Measurements from ENCODE around the gene ALG5. TPM values are rescaled to one million over a fixed set of nuclear protein-coding genes. Genes with fewer than 3 reads are reported as not detected.

The ALG5 gene
- 10 to 100 TPM; 17.0 to 26.2 TPM for polyA plus RNA-seq

- Histone ChIP-seq H3K9me3 (ENCODE audit: control insufficient read depth in 2 of 2, insufficient read depth in 1 of 2, low read depth in 1 of 2, low read length in 1 of 2) (no peaks in the 10 kb centered on the region), H3K4me3 (ENCODE audit: low read depth in 1 of 2, low read length in 2 of 2) (peak within 1 kb of the TSS; percentile 84 to 93), H3K36me3 (ENCODE audit: control insufficient read depth in 2 of 2, insufficient read depth in 2 of 2, low read length in 1 of 2) (peaks cover 0 to 4% of the 10 kb centered on the region in 2 donors), H3K27ac (ENCODE audit: low read depth in 2 of 2, low read length in 1 of 2) (peak within 1 kb of the TSS; percentile 100), H3K27me3 (ENCODE audit: control insufficient read depth in 1 of 2, insufficient read depth in 2 of 2, low read length in 2 of 2) (no peaks in the 10 kb centered on the region), H3K4me1 (ENCODE audit: control insufficient read depth in 2 of 2, insufficient read depth in 2 of 2, low read length in 1 of 2) (peaks cover 2% of the 10 kb centered on the region in 2 donors)
- 0% methylated on average over 33 to 52 of the region's 52 CpGs for WGBS, 2 donors
Measured at GRCh38 chr13:36999054-36999714, at the start of gene ALG5. Gene ALG5, minus strand, starts transcription at chr13:36999340. Its CDS starts 40 bp downstream, at chr13:36999300.

DNA sequence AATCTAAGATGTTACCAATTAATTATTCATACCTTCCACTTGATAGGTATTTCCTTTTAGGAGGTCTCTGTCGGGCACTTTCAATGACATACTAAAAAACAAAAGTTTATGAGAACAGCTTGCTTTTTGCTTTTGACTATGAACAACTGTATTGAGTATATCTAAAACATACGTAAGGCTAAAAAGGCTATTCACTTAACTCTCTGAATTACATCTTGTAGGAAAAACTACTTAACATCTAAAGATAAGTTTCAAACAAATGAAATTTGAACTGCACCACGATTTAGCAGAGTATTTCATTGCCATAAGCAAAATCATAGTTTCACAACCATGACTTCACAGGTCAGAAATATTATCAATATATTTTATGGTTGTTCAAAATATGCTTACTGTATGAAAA lies 48.7 kb upstream of the ALG5 start:
- Histone ChIP-seq H3K4me3 (ENCODE audit: low read depth in 1 of 2, low read length in 2 of 2) (no peak overlapping the region), H3K27ac (ENCODE audit: low read depth in 2 of 2, low read length in 1 of 2) (no peak overlapping the region), H3K9me3 (ENCODE audit: control insufficient read depth in 2 of 2, insufficient read depth in 1 of 2, low read depth in 1 of 2, low read length in 1 of 2) (no peaks in the 10 kb centered on the region), H3K4me1 (ENCODE audit: control insufficient read depth in 2 of 2, insufficient read depth in 2 of 2, low read length in 1 of 2) (no peaks in the 10 kb centered on the region), H3K27me3 (ENCODE audit: control insufficient read depth in 1 of 2, insufficient read depth in 2 of 2, low read length in 2 of 2) (no peaks in the 10 kb centered on the region), H3K36me3 (ENCODE audit: control insufficient read depth in 2 of 2, insufficient read depth in 2 of 2, low read length in 1 of 2) (peaks cover 4 to 5% of the 10 kb centered on the region in 2 donors)
- 89% methylated on average over 3 of the region's 3 CpGs for WGBS, 2 donors

DNA sequence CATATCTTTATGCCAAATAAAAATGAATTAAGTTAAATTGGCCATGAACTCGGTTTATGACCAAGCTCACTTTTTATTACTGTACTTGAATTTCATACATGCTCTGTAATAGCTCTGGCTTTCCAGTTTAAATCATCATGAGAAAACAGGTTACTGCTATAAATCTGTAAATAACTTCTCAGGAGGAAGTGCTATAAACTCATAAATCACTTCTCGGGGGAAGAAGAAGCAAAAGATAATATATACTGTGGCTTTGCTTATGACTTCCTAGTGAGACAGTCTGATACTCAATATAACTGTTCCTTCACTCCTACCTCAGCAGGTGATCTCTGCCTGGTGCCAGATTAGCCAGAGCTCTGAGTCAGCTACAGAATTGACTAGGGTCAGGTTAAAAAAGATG lies 47.9 kb upstream of the ALG5 start:
- Histone ChIP-seq H3K4me3 (ENCODE audit: low read depth in 1 of 2, low read length in 2 of 2) (no peak overlapping the region), H3K27ac (ENCODE audit: low read depth in 2 of 2, low read length in 1 of 2) (no peak overlapping the region), H3K9me3 (ENCODE audit: control insufficient read depth in 2 of 2, insufficient read depth in 1 of 2, low read depth in 1 of 2, low read length in 1 of 2) (no peaks in the 10 kb centered on the region), H3K27me3 (ENCODE audit: control insufficient read depth in 1 of 2, insufficient read depth in 2 of 2, low read length in 2 of 2) (no peaks in the 10 kb centered on the region), H3K36me3 (ENCODE audit: control insufficient read depth in 2 of 2, insufficient read depth in 2 of 2, low read length in 1 of 2) (peaks cover 4 to 10% of the 10 kb centered on the region in 2 donors), H3K4me1 (ENCODE audit: control insufficient read depth in 2 of 2, insufficient read depth in 2 of 2, low read length in 1 of 2) (no peaks in the 10 kb centered on the region)
- 77 to 86% methylated on average over 2 of the region's 2 CpGs for WGBS, 2 donors

DNA sequence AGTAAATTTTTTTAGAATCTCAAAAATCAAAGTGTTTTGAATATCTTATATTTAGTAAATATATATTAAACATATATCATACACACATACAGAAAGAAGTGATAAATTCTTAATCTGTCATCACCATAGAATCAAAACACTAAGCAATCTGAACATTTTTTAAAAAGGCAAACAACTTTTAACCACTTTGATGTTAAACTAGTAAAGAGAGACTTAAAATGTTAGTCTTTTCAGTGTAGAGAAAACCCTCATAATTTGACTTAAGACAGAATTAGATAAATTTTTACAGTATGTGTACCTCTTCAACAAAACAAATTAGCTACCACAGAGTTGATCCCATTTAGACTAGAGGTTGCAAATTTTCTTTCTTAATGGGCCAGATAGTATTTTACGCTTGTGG lies 46.9 kb upstream of the ALG5 start:
- Histone ChIP-seq H3K4me1 (ENCODE audit: control insufficient read depth in 2 of 2, insufficient read depth in 2 of 2, low read length in 1 of 2) (no peaks in the 10 kb centered on the region), H3K9me3 (ENCODE audit: control insufficient read depth in 2 of 2, insufficient read depth in 1 of 2, low read depth in 1 of 2, low read length in 1 of 2) (no peaks in the 10 kb centered on the region), H3K4me3 (ENCODE audit: low read depth in 1 of 2, low read length in 2 of 2) (no peak overlapping the region), H3K27me3 (ENCODE audit: control insufficient read depth in 1 of 2, insufficient read depth in 2 of 2, low read length in 2 of 2) (no peaks in the 10 kb centered on the region), H3K27ac (ENCODE audit: low read depth in 2 of 2, low read length in 1 of 2) (no peak overlapping the region), H3K36me3 (ENCODE audit: control insufficient read depth in 2 of 2, insufficient read depth in 2 of 2, low read length in 1 of 2) (peaks cover 6 to 10% of the 10 kb centered on the region in 2 donors)
- 97 to 99% methylated on average over 1 of the region's 1 CpG for WGBS, 2 donors

GRCh38 chr13:37040789-37041188 lies 41.6 kb upstream of the ALG5 start:
- H3K27me3 ChIP-seq (ENCODE audit: control insufficient read depth in 1 of 2, insufficient read depth in 2 of 2, low read length in 2 of 2): no peaks in the 10 kb centered on the region
- no peaks in the 10 kb centered on the region for H3K9me3 ChIP-seq (ENCODE audit: control insufficient read depth in 2 of 2, insufficient read depth in 1 of 2, low read depth in 1 of 2, low read length in 1 of 2)
- peaks cover 6 to 11% of the 10 kb centered on the region in 2 donors for H3K36me3 ChIP-seq (ENCODE audit: control insufficient read depth in 2 of 2, insufficient read depth in 2 of 2, low read length in 1 of 2)
- no peak overlapping the region for H3K4me3 ChIP-seq (ENCODE audit: low read depth in 1 of 2, low read length in 2 of 2)
- H3K4me1 ChIP-seq (ENCODE audit: control insufficient read depth in 2 of 2, insufficient read depth in 2 of 2, low read length in 1 of 2): no peaks in the 10 kb centered on the region
- no peak overlapping the region for H3K27ac ChIP-seq (ENCODE audit: low read depth in 2 of 2, low read length in 1 of 2)

GRCh38 chr13:37039896-37040295 lies 40.8 kb upstream of the ALG5 start:
- Histone ChIP-seq H3K36me3 (ENCODE audit: control insufficient read depth in 2 of 2, insufficient read depth in 2 of 2, low read length in 1 of 2) (peaks cover 11 to 18% of the 10 kb centered on the region in 2 donors), H3K4me3 (ENCODE audit: low read depth in 1 of 2, low read length in 2 of 2) (no peak overlapping the region), H3K9me3 (ENCODE audit: control insufficient read depth in 2 of 2, insufficient read depth in 1 of 2, low read depth in 1 of 2, low read length in 1 of 2) (no peaks in the 10 kb centered on the region), H3K4me1 (ENCODE audit: control insufficient read depth in 2 of 2, insufficient read depth in 2 of 2, low read length in 1 of 2) (no peaks in the 10 kb centered on the region), H3K27me3 (ENCODE audit: control insufficient read depth in 1 of 2, insufficient read depth in 2 of 2, low read length in 2 of 2) (no peaks in the 10 kb centered on the region), H3K27ac (ENCODE audit: low read depth in 2 of 2, low read length in 1 of 2) (no peak overlapping the region)

GRCh38 chr13:37037241-37037640 lies 38.1 kb upstream of the ALG5 start:
- Histone ChIP-seq H3K36me3 (ENCODE audit: control insufficient read depth in 2 of 2, insufficient read depth in 2 of 2, low read length in 1 of 2) (peaks cover 7 to 12% of the 10 kb centered on the region in 2 donors), H3K4me3 (ENCODE audit: low read depth in 1 of 2, low read length in 2 of 2) (no peak overlapping the region), H3K4me1 (ENCODE audit: control insufficient read depth in 2 of 2, insufficient read depth in 2 of 2, low read length in 1 of 2) (no peaks in the 10 kb centered on the region), H3K27me3 (ENCODE audit: control insufficient read depth in 1 of 2, insufficient read depth in 2 of 2, low read length in 2 of 2) (no peaks in the 10 kb centered on the region), H3K9me3 (ENCODE audit: control insufficient read depth in 2 of 2, insufficient read depth in 1 of 2, low read depth in 1 of 2, low read length in 1 of 2) (no peaks in the 10 kb centered on the region), H3K27ac (ENCODE audit: low read depth in 2 of 2, low read length in 1 of 2) (no peak overlapping the region)
- 96 to 97% methylated on average over 3 of the region's 3 CpGs for WGBS, 2 donors

DNA sequence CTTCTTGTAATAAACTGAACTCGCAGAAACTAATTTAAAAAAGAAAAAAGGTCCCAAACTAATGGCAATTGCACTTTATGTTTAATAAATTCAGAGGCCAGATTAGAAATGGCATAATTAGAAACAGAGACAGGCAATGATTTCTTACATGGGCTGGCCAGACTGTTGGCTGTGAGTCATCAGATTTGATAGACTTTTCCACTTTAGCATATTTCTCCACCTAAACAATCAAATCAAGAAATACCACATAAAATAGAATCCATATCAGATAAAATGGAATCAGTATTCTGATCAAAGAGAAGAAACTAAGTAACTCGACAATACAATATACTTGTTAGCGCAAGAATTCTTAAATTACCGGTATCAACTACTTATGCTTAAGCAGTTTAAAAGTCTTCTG lies 30.5 kb upstream of the ALG5 start:
- no peak overlapping the region for H3K4me3 ChIP-seq (ENCODE audit: low read depth in 1 of 2, low read length in 2 of 2)
- no peaks in the 10 kb centered on the region for H3K27me3 ChIP-seq (ENCODE audit: control insufficient read depth in 1 of 2, insufficient read depth in 2 of 2, low read length in 2 of 2)
- 94 to 95% methylated on average over 4 of the region's 4 CpGs for whole genome bisulfite sequencing, 2 donors
- H3K36me3 ChIP-seq (ENCODE audit: control insufficient read depth in 2 of 2, insufficient read depth in 2 of 2, low read length in 1 of 2): peaks cover 0 to 3% of the 10 kb centered on the region in 2 donors
- H3K4me1 ChIP-seq (ENCODE audit: control insufficient read depth in 2 of 2, insufficient read depth in 2 of 2, low read length in 1 of 2): no peaks in the 10 kb centered on the region
- H3K9me3 ChIP-seq (ENCODE audit: control insufficient read depth in 2 of 2, insufficient read depth in 1 of 2, low read depth in 1 of 2, low read length in 1 of 2): no peaks in the 10 kb centered on the region
- H3K27ac ChIP-seq (ENCODE audit: low read depth in 2 of 2, low read length in 1 of 2): no peak overlapping the region

GRCh38 chr13:37027639-37028038 lies 28.5 kb upstream of the ALG5 start:
- Histone ChIP-seq H3K27ac (ENCODE audit: low read depth in 2 of 2, low read length in 1 of 2) (no peak overlapping the region), H3K36me3 (ENCODE audit: control insufficient read depth in 2 of 2, insufficient read depth in 2 of 2, low read length in 1 of 2) (peaks cover 0 to 3% of the 10 kb centered on the region in 2 donors), H3K4me1 (ENCODE audit: control insufficient read depth in 2 of 2, insufficient read depth in 2 of 2, low read length in 1 of 2) (no peaks in the 10 kb centered on the region), H3K9me3 (ENCODE audit: control insufficient read depth in 2 of 2, insufficient read depth in 1 of 2, low read depth in 1 of 2, low read length in 1 of 2) (no peaks in the 10 kb centered on the region), H3K27me3 (ENCODE audit: control insufficient read depth in 1 of 2, insufficient read depth in 2 of 2, low read length in 2 of 2) (no peaks in the 10 kb centered on the region), H3K4me3 (ENCODE audit: low read depth in 1 of 2, low read length in 2 of 2) (no peak overlapping the region)
- 85% methylated on average over 2 of the region's 2 CpGs for whole genome bisulfite sequencing, 2 donors

GRCh38 chr13:37026771-37027170 lies 27.6 kb upstream of the ALG5 start:
- 94 to 97% methylated on average over 1 of the region's 1 CpG for WGBS, 2 donors
- no peak overlapping the region for H3K27ac ChIP-seq (ENCODE audit: low read depth in 2 of 2, low read length in 1 of 2)
- peaks cover 3% of the 10 kb centered on the region in 2 donors for H3K36me3 ChIP-seq (ENCODE audit: control insufficient read depth in 2 of 2, insufficient read depth in 2 of 2, low read length in 1 of 2)
- no peaks in the 10 kb centered on the region for H3K9me3 ChIP-seq (ENCODE audit: control insufficient read depth in 2 of 2, insufficient read depth in 1 of 2, low read depth in 1 of 2, low read length in 1 of 2)
- no peak overlapping the region for H3K4me3 ChIP-seq (ENCODE audit: low read depth in 1 of 2, low read length in 2 of 2)
- no peaks in the 10 kb centered on the region for H3K27me3 ChIP-seq (ENCODE audit: control insufficient read depth in 1 of 2, insufficient read depth in 2 of 2, low read length in 2 of 2)
- H3K4me1 ChIP-seq (ENCODE audit: control insufficient read depth in 2 of 2, insufficient read depth in 2 of 2, low read length in 1 of 2): no peaks in the 10 kb centered on the region

Data from esophagus (tissue), 2 donors.